Body of pancreas (tissue), 4 donors: ENCODE data around the gene SEC31A. TPM values are rescaled to one million over a fixed set of nuclear protein-coding genes. Genes with fewer than 3 reads are reported as not detected.

Experiments used
- ATAC-seq: fragments of 150-250 bp; one replicate; pipeline ENCODE4 v1.9.1; 2016
- DNase-seq, 4 donors: peaks; one replicate each; pipeline ENCODE4 v3.0.0-alpha.2; 2019
- H3K27ac ChIP-seq, 4 donors: fragments of 200-600 bp; sonication (generic); 1 replicate in 3 of 4; 2 replicates in 1 of 4; pipeline versions ENCODE4 v1.5.1 to v1.6.1; 2016 to 2019; ENCODE audit warnings: mild to moderate bottlenecking in 1 of 4, mixed read lengths in 1 of 4, moderate library complexity in 1 of 4
- H3K27me3 ChIP-seq, 2 donors: fragments of 200-600 bp; sonication (generic); one replicate each; pipeline ENCODE4 v1.6.0; 2016; ENCODE audit warnings: mild to moderate bottlenecking in 1 of 2
- H3K36me3 ChIP-seq, 2 donors: fragments of 200-600 bp; sonication (generic); replicated peaks in 1 of 2; 2 replicates each; pipeline ENCODE4 v1.5.1; 2016; ENCODE audit warnings: low read depth in 2 of 2; ENCODE audit not compliant: insufficient read depth in 1 of 2
- H3K4me1 ChIP-seq: fragments of 200-600 bp; sonication (generic); one replicate; pipeline ENCODE4 v1.6.0; 2016
- H3K4me3 ChIP-seq, 2 donors: fragments of 200-600 bp; sonication (generic); 1 replicate in 1 of 2; 2 replicates in 1 of 2; pipeline ENCODE4 v1.5.1; 2016 to 2019
- H3K9me3 ChIP-seq, 3 donors: fragments of 200-600 bp; sonication (generic); 1 replicate in 2 of 3; 2 replicates in 1 of 3; pipeline ENCODE4 v1.5.1; 2016
- POLR2A ChIP-seq, 3 donors: fragments of 450-650 bp; IDR thresholded peaks; one replicate each; pipeline ENCODE4 v1.6.1; 2016; ENCODE audit warnings: antibody characterized with exemption in 3 of 3, mild to moderate bottlenecking in 2 of 3
- WGBS, 2 donors: methylation state at CpG; one replicate each; pipeline ENCODE4 v1.1.5; 2017; 5-methylcytosine and 5-hydroxymethylcytosine counted together
- intact Hi-C: fragments of 100-400 bp; cut with DNase I; formaldehyde crosslinking; loops from one replicate; pipeline ENCODE4 v1.15.1; 2023
- total RNA-seq, 2 donors: library from RNA; depleted of rRNA; stranded (reverse); fragments of >200 nt; gene quantifications; one replicate each; pipeline ENCODE4 v1.1.0, GENCODE V29; 2016
- TF ChIP-seq, protein P1 (sequence below), 7 experiments: fragments of 450-650 bp in 4 of 7; fragments of 200-600 bp in 3 of 7; sonication (generic) in 3 of 7; IDR thresholded peaks; one replicate each; pipeline ENCODE4 v1.5.1; 2016 to 2019; ENCODE audit warnings: antibody characterized with exemption in 7 of 7

Gene SEC31A
- total RNA-seq, 2 donors from 2014 or later = 215 to 245 TPM

DNA sequence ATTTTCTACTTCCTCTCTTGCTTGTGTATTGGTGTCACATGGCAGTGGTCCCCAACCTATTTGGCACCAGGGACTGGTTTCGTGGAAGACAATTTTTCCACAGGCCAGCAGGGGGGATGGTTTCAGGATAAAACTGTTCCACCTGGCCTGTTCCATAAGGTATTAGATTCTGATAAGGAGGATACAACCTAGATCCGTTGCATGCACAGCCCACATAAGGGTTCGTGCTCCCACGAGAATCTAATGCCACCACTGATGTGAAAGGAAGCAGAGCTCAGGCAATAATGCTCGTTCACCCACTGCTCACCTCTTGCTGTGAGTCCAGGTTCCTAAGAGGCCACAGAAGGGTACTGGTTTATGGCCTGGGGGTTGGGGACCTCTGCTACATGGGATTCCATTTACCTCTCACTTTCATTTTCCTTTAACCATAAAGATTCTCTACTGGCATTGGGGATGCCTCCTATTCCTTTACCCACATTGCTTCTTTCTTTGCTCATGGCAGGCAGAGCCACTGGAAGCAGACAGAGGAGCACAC lies 38.1 kb downstream of the SEC31A start:
- peaks cover 15 to 67% of the 10 kb centered on the region in 2 donors for H3K36me3 ChIP-seq
- DNase-seq = no peak
- WGBS, 2 donors = 58 to 60% methylated on average over 5 of the region's 5 CpGs

DNA sequence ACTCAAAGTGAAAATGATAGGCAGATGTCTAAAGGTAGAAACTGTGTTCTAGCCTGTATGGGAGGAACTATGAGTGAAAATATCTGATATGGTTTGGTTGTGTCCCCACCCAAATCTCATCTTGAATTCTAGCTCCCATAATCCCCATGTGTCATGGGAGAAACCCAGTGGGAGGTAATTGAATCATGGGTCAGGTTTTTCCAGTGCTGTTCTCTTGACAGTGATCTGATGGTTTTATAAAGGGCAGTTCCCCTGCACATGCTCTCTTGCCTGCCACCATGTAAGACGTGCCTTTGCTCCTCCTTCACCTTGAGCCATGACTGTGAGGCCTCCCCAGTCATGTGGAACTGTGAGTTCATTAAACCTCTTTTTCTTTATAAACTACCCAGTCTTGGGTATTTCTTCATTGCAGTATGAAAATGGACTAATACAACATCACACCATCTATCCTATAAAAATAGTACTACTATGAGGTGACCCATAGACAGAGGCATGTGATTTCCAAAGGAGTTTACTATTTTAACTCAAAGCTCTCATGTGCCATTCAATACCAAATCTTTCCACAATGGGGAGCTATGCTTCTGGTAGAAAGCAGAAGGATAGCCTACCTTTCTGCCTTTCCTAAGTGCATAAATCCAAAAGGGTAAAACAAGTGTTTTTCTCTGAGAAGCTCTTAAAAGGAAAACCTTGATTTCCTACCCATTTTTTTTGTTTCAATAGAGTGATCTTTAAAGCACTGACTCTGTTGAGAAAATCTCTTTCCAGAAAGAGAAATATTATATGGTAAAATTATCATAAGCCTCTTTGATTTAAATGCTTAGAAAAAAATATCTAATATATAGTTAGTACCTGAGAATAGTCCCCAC lies 38.8 kb downstream of the SEC31A start:
- peak; percentile 45 for ATAC-seq
- H3K27me3 ChIP-seq = no peaks in the 10 kb centered on the region
- H3K27ac ChIP-seq = no peak overlapping the region
- no peak overlapping the region for H3K4me3 ChIP-seq
- 77 to 88% methylated on average over 1 of the region's 1 CpG for WGBS, 2 donors
- no peaks in the 10 kb centered on the region for H3K9me3 ChIP-seq
- intact Hi-C loops = no loop called here
- no peak for DNase-seq
- H3K36me3 ChIP-seq = peaks cover 15 to 69% of the 10 kb centered on the region in 2 donors
- peaks cover 5% of the 10 kb centered on the region for H3K4me1 ChIP-seq
- TF ChIP-seq POLR2A (IDR thresholded peaks at IDR 0.05) = no peak
- TF ChIP-seq, protein P1, sequence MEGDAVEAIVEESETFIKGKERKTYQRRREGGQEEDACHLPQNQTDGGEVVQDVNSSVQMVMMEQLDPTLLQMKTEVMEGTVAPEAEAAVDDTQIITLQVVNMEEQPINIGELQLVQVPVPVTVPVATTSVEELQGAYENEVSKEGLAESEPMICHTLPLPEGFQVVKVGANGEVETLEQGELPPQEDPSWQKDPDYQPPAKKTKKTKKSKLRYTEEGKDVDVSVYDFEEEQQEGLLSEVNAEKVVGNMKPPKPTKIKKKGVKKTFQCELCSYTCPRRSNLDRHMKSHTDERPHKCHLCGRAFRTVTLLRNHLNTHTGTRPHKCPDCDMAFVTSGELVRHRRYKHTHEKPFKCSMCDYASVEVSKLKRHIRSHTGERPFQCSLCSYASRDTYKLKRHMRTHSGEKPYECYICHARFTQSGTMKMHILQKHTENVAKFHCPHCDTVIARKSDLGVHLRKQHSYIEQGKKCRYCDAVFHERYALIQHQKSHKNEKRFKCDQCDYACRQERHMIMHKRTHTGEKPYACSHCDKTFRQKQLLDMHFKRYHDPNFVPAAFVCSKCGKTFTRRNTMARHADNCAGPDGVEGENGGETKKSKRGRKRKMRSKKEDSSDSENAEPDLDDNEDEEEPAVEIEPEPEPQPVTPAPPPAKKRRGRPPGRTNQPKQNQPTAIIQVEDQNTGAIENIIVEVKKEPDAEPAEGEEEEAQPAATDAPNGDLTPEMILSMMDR (IDR thresholded peaks at IDR 0.05) = peak in 5 of 7 experiments; percentile 27 to 46 (median 44)

More for the DNA sequence above, 38.1 kb downstream of the SEC31A start:
- no peaks in the 10 kb centered on the region for H3K9me3 ChIP-seq
- TF ChIP-seq POLR2A (IDR thresholded peaks at IDR 0.05) = no peak
- TF ChIP-seq, protein P1 (IDR thresholded peaks at IDR 0.05) = no peak
- intact Hi-C loops = no loop called here
- H3K27me3 ChIP-seq = no peaks in the 10 kb centered on the region
- peak; percentile 30 for ATAC-seq
- H3K4me1 ChIP-seq = peaks cover 8% of the 10 kb centered on the region
- H3K27ac ChIP-seq = no peak overlapping the region
- H3K4me3 ChIP-seq = no peak overlapping the region

DNA sequence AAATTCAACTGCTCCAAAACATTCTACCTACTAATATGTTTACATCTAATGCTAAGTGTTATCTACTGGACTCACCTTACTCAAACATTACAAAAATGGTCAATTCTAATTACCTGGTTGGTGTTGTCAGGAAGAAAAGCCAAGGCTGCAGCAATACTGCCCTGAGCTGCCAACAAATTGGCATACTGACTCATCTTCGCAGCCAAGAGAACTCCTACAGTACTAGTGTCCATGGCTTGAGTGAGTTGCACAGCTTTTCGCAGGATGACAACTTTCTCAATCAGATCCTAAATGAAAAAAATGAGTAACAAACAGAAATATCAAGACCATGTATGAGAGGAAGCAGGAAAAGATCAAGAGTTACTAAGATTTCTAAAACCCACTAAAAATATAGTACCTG lies 39.6 kb downstream of the SEC31A start:
- Histone ChIP-seq H3K36me3 (peaks cover 15 to 62% of the 10 kb centered on the region in 2 donors), H3K27ac (no peak overlapping the region), H3K27me3 (no peaks in the 10 kb centered on the region), H3K4me3 (no peak overlapping the region), H3K9me3 (no peaks in the 10 kb centered on the region), H3K4me1 (peaks cover 5% of the 10 kb centered on the region)
- TF ChIP-seq, protein P1 (IDR thresholded peaks at IDR 0.05) = no peak
- no peak for TF ChIP-seq POLR2A (IDR thresholded peaks at IDR 0.05)
- ATAC-seq = no peak
- intact Hi-C loops = no loop called here
- no peak for DNase-seq
- 75 to 87% methylated on average over 2 of the region's 2 CpGs for WGBS, 2 donors

DNA sequence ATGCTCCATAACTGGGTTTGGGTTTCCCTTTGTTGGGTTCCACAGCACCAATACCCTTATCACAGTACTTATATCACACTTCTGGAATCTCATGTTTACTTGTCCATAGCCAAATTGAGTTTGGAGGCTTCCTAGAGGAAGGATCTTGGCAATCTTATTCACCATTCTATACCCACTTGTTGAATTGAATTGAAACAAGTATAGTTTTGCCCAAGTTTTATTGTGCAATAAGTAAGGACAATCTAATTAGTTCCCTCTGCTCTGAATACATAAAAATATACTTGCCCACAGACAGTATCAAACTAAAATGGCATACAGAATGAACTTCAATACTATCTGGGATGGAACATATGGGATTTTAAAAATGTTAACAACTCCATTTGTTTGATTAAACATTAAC lies 40.3 kb downstream of the SEC31A start:
- Histone ChIP-seq H3K9me3 (no peaks in the 10 kb centered on the region), H3K4me1 (peaks cover 5% of the 10 kb centered on the region), H3K36me3 (peaks cover 15 to 58% of the 10 kb centered on the region in 2 donors), H3K4me3 (no peak overlapping the region), H3K27ac (no peak overlapping the region), H3K27me3 (no peaks in the 10 kb centered on the region)
- TF ChIP-seq, protein P1 (IDR thresholded peaks at IDR 0.05) = no peak
- no peak for TF ChIP-seq POLR2A (IDR thresholded peaks at IDR 0.05)
- intact Hi-C loops = no loop called here
- no peak for DNase-seq
- ATAC-seq = no peak
